RWPE1 (cell line): Measurements from ENCODE around the gene NKX6-2.

Experiments used
- CTCF ChIA-PET: fragments of 350-600 bp; sonication (Branson Sonifier 250); formaldehyde crosslinking; extraction: SDS; loops from one replicate; lab custom pipeline; 2021; lab: Yijun Ruan, JAX
- POLR2A ChIA-PET: fragments of 400-600 bp; formaldehyde crosslinking; extraction: SDS; loops from one replicate; lab custom pipeline; 2020; ENCODE audit warnings: antibody characterized with exemption; ENCODE audit not compliant: low non-redundant PET; lab: Yijun Ruan, JAX
- DNase-seq: peaks from one replicate; pipeline ENCODE4 v3.0.0; 2012; ENCODE audit warnings: low spot score
- H3K27ac ChIP-seq: fragments of 450-650 bp; 2 replicates; pipeline ENCODE4 v1.5.1; 2017
- TF ChIP-seq, protein P1 (sequence below): fragments of 450-650 bp; conservative IDR thresholded peaks from 2 replicates; pipeline ENCODE4 v1.5.1; 2017; ENCODE audit warnings: low read depth, mild to moderate bottlenecking

NKX6-2 gene

DNA sequence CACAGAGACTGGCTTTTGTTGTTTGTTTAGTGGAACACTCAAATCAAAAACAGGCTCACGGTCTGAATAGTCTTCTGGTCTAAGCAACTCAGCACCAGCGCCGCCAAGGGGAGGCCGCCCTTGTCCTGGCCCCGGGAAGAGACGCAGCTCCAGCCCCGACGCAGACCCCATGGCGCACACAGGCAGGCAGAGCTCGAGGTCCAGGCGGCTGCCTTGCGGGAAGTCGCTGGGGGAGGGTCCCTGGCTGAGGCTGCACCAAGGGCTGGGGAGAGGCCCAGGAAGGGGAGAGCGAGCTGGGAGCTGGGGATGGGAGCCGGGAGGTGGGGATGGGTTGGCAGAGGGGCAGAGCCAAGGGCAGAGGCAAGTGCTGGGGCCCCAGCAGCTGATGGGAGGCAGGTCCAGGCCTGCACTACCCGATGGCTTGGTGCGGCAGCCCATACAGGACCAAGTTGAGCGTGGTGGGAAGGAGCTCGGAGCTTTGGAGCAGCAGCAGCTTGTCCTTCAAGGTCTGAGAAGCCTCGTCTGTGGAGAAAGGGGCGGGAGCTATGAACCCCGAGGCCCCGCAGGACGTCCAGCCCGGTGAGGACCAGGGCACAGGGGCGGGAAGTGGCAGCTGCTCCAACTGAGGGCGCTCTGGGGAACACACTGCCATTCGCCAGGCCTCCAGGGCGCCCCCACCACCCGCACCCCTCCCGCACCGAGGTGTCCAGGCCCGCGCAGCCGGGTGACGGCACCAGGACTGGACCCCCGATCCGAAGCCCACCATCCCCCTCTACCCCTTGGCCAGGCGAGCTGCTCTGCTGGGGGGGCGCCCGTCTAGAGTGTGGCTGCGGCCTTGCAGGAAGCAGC lies 22.7 kb upstream of the NKX6-2 start:
- TF ChIP-seq, protein P1, sequence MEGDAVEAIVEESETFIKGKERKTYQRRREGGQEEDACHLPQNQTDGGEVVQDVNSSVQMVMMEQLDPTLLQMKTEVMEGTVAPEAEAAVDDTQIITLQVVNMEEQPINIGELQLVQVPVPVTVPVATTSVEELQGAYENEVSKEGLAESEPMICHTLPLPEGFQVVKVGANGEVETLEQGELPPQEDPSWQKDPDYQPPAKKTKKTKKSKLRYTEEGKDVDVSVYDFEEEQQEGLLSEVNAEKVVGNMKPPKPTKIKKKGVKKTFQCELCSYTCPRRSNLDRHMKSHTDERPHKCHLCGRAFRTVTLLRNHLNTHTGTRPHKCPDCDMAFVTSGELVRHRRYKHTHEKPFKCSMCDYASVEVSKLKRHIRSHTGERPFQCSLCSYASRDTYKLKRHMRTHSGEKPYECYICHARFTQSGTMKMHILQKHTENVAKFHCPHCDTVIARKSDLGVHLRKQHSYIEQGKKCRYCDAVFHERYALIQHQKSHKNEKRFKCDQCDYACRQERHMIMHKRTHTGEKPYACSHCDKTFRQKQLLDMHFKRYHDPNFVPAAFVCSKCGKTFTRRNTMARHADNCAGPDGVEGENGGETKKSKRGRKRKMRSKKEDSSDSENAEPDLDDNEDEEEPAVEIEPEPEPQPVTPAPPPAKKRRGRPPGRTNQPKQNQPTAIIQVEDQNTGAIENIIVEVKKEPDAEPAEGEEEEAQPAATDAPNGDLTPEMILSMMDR, result no peak
- no peak overlapping the region for H3K27ac ChIP-seq
- CTCF ChIA-PET, result interaction anchor here (0.6 kb wide), 1 partner anchor 313 kb away, joined by 3 read pairs; no protein-coding TSS in a partner anchor
- no peak for DNase-seq
- POLR2A ChIA-PET, result no interaction called here

DNA sequence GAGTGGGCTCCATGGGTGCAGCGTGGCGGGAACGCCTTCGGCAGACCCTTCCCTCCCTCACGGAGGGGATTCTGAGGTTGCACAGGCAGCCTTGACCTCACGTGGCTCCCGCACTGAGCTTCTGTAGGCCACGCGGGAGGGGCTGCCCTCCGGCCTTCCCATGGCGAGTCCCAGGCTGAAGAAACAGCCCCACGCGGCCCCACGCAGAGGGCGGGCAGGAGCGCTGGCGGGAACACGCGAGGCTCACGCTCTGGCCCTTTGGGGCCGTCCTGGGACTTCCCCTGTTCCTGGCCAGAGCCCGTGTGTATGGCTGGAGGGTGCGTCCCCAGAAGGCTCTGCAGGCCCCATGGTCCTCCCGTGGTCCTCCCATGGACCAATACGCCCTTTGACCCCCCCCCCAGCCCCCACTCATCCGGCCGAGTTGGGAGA lies 21.7 kb upstream of the NKX6-2 start:
- no peak overlapping the region for H3K27ac ChIP-seq
- ChIA-PET CTCF (interaction anchor here (0.6 kb wide), 1 partner anchor 13 kb away, joined by 4 read pairs; no protein-coding TSS in a partner anchor), POLR2A (no interaction called here)
- DNase-seq, result no peak
- TF ChIP-seq, protein P1, result no peak

DNA sequence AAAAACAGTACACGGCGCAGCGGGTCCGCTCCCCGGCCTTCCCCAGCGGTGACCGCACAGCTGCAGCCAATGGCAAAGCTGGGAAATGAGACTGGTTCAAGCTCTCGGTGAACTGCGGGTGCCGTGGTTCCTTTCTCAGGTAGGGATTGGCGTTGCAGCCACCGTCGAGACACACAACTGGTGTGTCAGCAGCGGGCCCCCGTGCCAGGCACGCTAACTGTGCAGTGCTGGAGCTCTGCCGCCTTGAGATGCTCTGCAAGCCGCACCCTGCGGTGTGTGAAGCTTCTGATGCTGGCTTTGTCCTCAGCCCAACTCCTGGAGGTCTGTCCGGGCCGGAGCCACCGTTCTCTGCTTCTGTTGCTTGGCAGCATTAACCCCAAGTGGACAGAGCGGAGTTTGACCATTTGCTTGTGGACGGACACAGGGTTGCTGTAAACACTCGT lies 20.6 kb upstream of the NKX6-2 start:
- DNase-seq, result no peak
- ChIA-PET CTCF (interaction anchor here (1.5 kb wide), 1 partner anchor 152 kb away, joined by 6 read pairs; no protein-coding TSS in a partner anchor), POLR2A (no interaction called here)
- no peak overlapping the region for H3K27ac ChIP-seq
- TF ChIP-seq, protein P1, result no peak

DNA sequence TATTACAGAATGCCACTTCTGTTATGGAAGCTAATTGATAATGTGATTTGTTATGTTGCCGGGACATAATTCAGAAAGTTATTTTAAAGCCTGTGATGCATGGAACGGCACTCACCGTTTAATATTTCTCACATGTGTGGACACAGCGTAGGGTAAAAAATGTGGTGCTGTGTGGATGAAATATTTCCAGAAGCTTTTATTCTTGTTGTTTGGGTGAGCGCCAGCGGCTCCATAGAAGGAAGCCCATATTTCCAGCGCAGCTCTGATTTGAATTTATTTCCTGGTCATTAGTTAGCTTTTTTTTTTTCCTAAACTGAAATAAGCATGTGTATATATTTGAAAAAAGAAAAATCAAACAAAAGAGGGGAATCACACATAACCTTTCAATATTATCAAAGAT lies 20.2 kb upstream of the NKX6-2 start:
- ChIA-PET POLR2A (no interaction called here), CTCF (interaction anchor here (0.6 to 1.5 kb wide), 3 partner anchors 29 to 152 kb away, joined by 3 to 7 read pairs (median 6); no protein-coding TSS in a partner anchor)
- TF ChIP-seq, protein P1, result no peak
- no peak for DNase-seq
- H3K27ac ChIP-seq, result no peak overlapping the region

DNA sequence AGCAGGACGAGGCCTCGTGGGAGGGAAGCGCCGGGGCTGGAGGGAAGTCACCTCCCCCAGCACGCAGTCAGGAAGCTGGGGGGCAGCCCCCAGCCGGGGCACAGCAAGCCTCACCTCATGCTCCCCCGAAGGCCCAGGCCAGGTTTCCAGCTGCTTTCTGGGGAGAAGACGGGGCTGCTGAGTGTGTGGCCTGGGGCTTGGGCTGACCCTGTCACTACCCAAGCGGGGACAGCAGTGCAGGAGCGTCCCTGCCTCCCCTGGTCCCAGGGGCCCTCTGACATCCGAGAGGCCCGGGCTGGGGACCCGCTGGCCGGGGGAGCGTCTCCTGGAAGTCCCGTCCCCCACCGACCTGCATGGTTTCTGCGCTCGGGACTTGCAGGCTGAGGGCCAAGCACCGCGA lies 19.7 kb upstream of the NKX6-2 start:
- DNase-seq, result no peak
- POLR2A ChIA-PET, result no interaction called here
- no peak overlapping the region for H3K27ac ChIP-seq
- TF ChIP-seq, protein P1, result no peak
- CTCF ChIA-PET, result interaction anchor here (0.6 to 1.5 kb wide), 3 partner anchors 29 to 151 kb away, joined by 3 to 7 read pairs (median 6); no protein-coding TSS in a partner anchor

DNA sequence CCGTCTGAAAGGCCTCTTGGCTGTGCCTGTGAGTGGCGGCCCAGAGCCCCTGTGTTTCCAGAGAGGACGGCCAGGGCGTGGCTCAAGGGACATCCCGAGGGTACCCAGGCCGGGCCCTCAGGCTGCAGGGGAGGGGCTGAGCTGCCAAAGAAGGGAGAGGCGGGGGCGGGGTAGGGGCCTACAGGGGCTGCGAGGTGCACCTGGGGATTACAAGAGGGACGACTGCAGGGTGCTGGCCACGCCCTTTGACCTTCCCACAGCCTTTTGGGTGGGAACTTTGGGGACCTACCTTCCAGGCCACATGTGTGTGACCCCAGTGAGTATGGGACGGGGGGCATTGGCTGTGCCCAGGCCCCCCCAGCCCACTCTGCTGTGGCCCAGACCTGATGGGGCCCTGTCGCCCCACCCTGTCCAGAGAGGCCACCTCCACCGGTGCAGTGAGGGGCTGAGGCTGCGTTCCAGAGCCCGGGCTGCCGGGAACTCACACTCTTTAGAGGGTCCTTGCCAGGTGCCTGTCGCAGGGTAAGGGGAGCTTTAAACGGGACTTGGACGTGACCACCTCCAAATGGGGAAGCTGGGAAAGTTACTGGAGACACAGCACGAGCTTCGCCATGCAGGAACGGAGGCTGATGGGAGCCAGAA lies 19.0 kb upstream of the NKX6-2 start:
- TF ChIP-seq, protein P1, result no peak
- ChIA-PET CTCF (no interaction called here), POLR2A (interaction anchor here (0.6 kb wide), 1 partner anchor 401 kb away, joined by 6 read pairs; no protein-coding TSS in a partner anchor)
- DNase-seq, result no peak
- H3K27ac ChIP-seq, result no peak overlapping the region
